Measurements from ENCODE around the gene SGTA. TPM values are rescaled to one million over a fixed set of nuclear protein-coding genes. Genes with fewer than 3 reads are reported as not detected.

The SGTA gene
- total and polyA plus RNA-seq, 9 of the 15 experiments (the other 6 are each of a cell fraction or from before 2014, with no cell fraction given): 1.4 to 110 (median 49.9) TPM

DNA sequence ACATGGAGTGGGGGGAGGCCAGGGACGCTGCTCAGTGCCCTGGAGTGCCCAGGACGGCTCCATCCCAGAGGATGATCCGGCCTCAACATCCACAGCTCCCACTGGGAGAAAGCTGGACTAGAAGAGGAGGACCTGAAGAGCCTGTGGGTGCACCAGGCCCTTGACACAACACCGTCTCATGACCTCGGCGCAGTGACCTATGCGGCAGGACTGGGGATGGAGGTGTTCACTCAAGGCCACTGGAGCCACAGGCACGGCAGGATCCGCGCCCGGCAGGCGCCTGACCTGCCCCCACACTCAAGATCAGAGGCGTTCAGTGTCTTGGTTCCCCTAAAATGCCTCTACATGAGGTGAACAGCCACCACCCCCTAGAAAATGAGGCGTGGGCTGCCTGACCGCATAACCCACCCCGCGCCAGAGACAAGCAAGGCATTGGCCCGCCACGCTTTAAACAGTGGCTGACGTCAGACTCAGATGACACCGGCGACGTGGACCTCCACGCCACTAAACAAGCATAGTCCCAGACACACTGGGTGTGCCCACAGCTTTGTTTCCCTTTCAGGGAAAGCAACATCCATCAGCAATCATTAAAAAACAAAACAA, 8.0 kb downstream of the SGTA start:
- Histone ChIP-seq H3K27ac (ENCODE audit: extremely low read depth, low read depth, low read length) (peak overlapping the region; percentile 60; the same call in 1 of the 3 replicates), H3K9me3 (replicated peaks; ENCODE audit: control insufficient read depth, insufficient read depth, low read depth, low read length) (no peaks in the 10 kb centered on the region), H3K79me2 (ENCODE audit: control insufficient read depth, insufficient read depth, low read length) (peaks cover 91% of the 10 kb centered on the region), H3K4me2 (ENCODE audit: insufficient read depth, low read length) (no peak overlapping the region), H4K20me1 (replicated peaks; ENCODE audit: control insufficient read depth, insufficient read depth, low read length) (peaks cover 21% of the 10 kb centered on the region), H3K27me3 (ENCODE audit: control insufficient read depth in 2 of 2, insufficient read depth in 2 of 2, low read length in 2 of 2) (no peaks in the 10 kb centered on the region), H2AFZ (ENCODE audit: low read depth, low read length) (no peak overlapping the region), H3K9me1 (ENCODE audit: control insufficient read depth, insufficient read depth, low read length) (no peaks in the 10 kb centered on the region), H3K36me3 (ENCODE audit: control insufficient read depth, insufficient read depth, low read length) (peaks cover 74% of the 10 kb centered on the region; the same call in 2 of the 3 replicates), H3K4me3 (no peak overlapping the region), H3K9ac (ENCODE audit: insufficient read depth in 1 of 2, low read depth in 2 of 2, low read length in 2 of 2) (peak overlapping the region in 1 of 2 experiments; percentile 58; a peak in 1 of 4 replicates), H3K4me1 (replicated peaks in 1 of 2; ENCODE audit: control insufficient read depth in 2 of 2, insufficient read depth in 2 of 2, low read length in 2 of 2) (peaks cover 5 to 38% of the 10 kb centered on the region in 2 experiments)
- no TSS peak for BruUV-seq (replicated peaks)
- intact Hi-C loops (cut with micrococcal nuclease): no loop called here
- in situ Hi-C loops (cut with MboI): no loop called here
- ChIA-PET POLR2A (interaction anchor here (0.6 to 0.8 kb wide), 6 partner anchors 8 to 698 kb away, joined by 3 to 4 read pairs (median 3); partner anchors contain the start of gene SGTA), CTCF (ENCODE audit: low intra/inter-chr PET ratio) (no interaction called here)
- 90% methylated on average over 24 of the region's 24 CpGs for WGBS (ENCODE audit: insufficient coverage, low coverage, missing lambda C conversion rate)
- FAIRE-seq (no peak), DNase-seq (ENCODE audit: extremely low read depth in 1 of 4, low spot score in 3 of 4) (no peak), ATAC-seq (no peak)
- no peak for TF ChIP-seq SMARCA5 (IDR thresholded peaks at IDR 0.05)
- TF ChIP-seq, protein P1, sequence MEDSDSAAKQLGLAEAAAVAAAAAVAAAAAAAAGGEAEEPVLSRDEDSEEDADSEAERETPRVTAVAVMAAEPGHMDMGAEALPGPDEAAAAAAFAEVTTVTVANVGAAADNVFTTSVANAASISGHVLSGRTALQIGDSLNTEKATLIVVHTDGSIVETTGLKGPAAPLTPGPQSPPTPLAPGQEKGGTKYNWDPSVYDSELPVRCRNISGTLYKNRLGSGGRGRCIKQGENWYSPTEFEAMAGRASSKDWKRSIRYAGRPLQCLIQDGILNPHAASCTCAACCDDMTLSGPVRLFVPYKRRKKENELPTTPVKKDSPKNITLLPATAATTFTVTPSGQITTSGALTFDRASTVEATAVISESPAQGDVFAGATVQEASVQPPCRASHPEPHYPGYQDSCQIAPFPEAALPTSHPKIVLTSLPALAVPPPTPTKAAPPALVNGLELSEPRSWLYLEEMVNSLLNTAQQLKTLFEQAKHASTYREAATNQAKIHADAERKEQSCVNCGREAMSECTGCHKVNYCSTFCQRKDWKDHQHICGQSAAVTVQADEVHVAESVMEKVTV (CRISPR knock-in tag; IDR thresholded peaks at IDR 0.05): no peak
- no peak for TF ChIP-seq SRSF7 (optimal IDR thresholded peaks at IDR 0.05; ENCODE audit: low read depth, low read length)
- TF ChIP-seq, protein P2, sequence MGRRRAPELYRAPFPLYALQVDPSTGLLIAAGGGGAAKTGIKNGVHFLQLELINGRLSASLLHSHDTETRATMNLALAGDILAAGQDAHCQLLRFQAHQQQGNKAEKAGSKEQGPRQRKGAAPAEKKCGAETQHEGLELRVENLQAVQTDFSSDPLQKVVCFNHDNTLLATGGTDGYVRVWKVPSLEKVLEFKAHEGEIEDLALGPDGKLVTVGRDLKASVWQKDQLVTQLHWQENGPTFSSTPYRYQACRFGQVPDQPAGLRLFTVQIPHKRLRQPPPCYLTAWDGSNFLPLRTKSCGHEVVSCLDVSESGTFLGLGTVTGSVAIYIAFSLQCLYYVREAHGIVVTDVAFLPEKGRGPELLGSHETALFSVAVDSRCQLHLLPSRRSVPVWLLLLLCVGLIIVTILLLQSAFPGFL (CRISPR knock-in tag; IDR thresholded peaks at IDR 0.05): no peak
- TF ChIP-seq HNRNPH1 (optimal IDR thresholded peaks at IDR 0.05; ENCODE audit: low read depth, low read length): no peak
- TF ChIP-seq MCM7 (IDR thresholded peaks at IDR 0.05): no peak
- TF ChIP-seq MTA3 (IDR thresholded peaks at IDR 0.05; ENCODE audit: borderline replicate concordance): no peak
- TF ChIP-seq SP1 (CRISPR knock-in tag; IDR thresholded peaks at IDR 0.05): no peak
- no peak for TF ChIP-seq ETV5 (CRISPR knock-in tag; IDR thresholded peaks at IDR 0.05; ENCODE audit: low read depth)
- no peak for TF ChIP-seq MED1 (CRISPR knock-in tag; IDR thresholded peaks at IDR 0.05; ENCODE audit: borderline replicate concordance)
- TF ChIP-seq CREBBP (IDR thresholded peaks at IDR 0.05; ENCODE audit: low read depth, low read length): no peak
- TF ChIP-seq, protein P3, sequence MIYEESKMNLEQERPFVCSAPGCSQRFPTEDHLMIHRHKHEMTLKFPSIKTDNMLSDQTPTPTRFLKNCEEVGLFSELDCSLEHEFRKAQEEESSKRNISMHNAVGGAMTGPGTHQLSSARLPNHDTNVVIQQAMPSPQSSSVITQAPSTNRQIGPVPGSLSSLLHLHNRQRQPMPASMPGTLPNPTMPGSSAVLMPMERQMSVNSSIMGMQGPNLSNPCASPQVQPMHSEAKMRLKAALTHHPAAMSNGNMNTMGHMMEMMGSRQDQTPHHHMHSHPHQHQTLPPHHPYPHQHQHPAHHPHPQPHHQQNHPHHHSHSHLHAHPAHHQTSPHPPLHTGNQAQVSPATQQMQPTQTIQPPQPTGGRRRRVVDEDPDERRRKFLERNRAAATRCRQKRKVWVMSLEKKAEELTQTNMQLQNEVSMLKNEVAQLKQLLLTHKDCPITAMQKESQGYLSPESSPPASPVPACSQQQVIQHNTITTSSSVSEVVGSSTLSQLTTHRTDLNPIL (CRISPR knock-in tag; IDR thresholded peaks at IDR 0.05): no peak
- TF ChIP-seq NRF1 (conservative IDR thresholded peaks at IDR 0.05 in 1 of 2, IDR thresholded peaks at IDR 0.05 in 1 of 2): no peak
- TF ChIP-seq, protein P4, sequence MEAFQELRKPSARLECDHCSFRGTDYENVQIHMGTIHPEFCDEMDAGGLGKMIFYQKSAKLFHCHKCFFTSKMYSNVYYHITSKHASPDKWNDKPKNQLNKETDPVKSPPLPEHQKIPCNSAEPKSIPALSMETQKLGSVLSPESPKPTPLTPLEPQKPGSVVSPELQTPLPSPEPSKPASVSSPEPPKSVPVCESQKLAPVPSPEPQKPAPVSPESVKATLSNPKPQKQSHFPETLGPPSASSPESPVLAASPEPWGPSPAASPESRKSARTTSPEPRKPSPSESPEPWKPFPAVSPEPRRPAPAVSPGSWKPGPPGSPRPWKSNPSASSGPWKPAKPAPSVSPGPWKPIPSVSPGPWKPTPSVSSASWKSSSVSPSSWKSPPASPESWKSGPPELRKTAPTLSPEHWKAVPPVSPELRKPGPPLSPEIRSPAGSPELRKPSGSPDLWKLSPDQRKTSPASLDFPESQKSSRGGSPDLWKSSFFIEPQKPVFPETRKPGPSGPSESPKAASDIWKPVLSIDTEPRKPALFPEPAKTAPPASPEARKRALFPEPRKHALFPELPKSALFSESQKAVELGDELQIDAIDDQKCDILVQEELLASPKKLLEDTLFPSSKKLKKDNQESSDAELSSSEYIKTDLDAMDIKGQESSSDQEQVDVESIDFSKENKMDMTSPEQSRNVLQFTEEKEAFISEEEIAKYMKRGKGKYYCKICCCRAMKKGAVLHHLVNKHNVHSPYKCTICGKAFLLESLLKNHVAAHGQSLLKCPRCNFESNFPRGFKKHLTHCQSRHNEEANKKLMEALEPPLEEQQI (IDR thresholded peaks at IDR 0.05): no peak

Measured in K562 (cell line).